Activated CD4-positive, CD25-positive, alpha-beta regulatory T cell treated with anti-CD3 and anti-CD28 coated beads, Interleukin-2, amount 50 U/mL, for 16 hours (primary cell): ENCODE data around the gene TSPAN6.
A peak's percentile ranks its signal among the peaks of the same experiment; 100 is the strongest.

Source experiments
- DNase-seq: peaks from one replicate; pipeline ENCODE4 v3.0.0-alpha.2; 2020; ENCODE audit warnings: low read depth, low spot score

Gene TSPAN6, protein sequence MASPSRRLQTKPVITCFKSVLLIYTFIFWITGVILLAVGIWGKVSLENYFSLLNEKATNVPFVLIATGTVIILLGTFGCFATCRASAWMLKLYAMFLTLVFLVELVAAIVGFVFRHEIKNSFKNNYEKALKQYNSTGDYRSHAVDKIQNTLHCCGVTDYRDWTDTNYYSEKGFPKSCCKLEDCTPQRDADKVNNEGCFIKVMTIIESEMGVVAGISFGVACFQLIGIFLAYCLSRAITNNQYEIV

DNA sequence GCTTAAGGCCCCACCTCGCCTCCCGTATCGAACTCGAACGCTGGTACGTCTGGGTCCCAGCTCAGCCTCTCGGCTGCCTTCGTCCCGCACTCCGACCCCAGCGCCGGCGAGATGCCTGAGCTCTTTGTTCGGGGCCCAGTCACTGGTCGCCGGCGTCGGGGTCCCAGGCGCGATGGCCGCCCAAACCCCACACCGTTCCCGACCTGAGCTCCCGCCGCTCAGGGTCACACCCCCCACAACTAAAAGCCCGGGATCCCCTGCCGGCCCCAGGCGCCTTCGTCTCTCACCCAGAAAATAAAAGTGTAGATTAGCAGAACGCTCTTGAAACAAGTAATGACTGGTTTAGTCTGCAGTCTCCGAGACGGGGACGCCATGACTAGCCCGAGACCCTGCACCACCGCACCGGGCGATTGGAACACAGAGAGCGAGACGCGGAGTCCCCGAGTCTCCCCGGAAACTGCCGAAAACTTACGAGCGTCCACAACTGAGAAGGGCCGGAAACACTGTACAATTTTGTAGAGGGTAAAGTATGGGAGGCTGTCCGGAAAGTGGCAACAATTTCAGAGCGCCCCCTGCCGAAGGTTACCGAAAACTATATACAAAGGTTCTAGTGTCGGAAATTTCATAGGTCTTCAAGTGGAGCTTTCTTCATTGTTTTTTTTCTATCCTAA is at the start of gene TSPAN6:
Gene TSPAN6, minus strand, starts transcription at position 486 of the 671 bp plus-strand sequence. Its CDS starts 112 bp downstream, at position 374.
- peak; percentile 31 for DNase-seq

DNA sequence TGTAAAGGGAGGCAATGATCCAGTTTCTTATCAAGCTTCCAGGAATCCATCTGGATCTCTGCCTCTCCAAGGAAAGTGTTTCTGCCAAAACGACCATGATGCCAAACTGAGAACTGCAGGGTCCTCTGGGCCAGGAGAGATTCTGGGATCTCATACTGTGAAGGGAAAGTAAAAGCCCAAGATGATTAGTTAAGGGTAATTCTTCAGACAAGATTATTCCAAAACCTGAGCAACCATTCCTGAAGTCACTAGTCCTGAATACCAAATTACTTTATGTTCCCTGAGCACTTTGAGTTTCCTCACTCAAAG is 49.3 kb upstream of the TSPAN6 start:
- DNase-seq, result no peak

GRCh38 chrX:100685284-100685996 is 48.8 kb upstream of the TSPAN6 start:
- peak; percentile 35 for DNase-seq

- DNase-seq, result no peak
Observed at GRCh38 chrX:100682939-100683338, 46.3 kb upstream of the TSPAN6 start.

DNA sequence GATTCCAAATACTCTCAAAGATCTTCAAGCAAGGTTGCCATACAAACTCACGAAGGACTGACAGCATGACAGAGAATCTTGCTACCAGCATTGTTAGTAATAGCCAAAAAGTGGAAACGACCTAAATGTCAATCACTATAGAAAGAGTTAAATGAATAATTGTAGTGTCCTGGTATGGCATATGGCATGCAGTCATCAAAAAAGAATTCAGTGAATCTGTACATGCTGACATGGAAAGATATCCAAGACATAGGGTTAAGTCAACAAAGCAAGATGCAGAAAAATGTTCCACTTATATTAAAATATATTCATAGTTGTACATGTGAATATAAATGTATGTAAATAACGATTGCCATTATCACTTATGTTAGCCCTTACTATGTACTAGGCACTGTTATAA is 45.0 kb upstream of the TSPAN6 start:
- no peak for DNase-seq

- DNase-seq, result no peak
Observed at GRCh38 chrX:100680756-100681155, 44.1 kb upstream of the TSPAN6 start.

DNA sequence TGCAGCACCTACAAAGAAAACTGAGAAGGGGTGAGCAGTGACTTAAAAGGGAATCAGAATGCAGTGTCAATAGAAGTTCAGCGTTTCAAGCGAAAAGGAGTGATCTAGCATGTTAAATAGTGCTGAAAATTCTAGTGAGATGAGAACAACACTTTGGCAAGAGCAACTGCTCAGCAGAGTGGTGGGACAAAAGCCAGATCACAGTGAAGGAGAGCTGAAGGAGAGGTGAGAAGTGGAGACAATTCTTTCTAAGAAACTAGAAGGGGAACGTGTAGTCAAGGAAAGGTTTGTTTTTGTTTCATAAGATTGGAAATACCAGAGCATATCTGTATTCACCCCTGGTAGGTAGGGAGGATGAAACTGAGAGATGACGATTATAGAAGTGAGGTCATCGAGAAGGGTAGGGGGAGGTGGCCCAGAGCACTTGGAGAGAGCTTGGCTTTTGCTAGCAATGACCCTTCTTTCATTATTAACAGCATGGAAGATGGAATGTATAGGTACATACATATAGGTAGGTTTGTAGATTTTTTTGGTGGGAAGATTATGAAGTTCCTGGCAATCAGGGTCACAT is 41.1 kb upstream of the TSPAN6 start:
- DNase-seq, result no peak

- DNase-seq, result no peak
Observed at GRCh38 chrX:100674705-100675104, 38.1 kb upstream of the TSPAN6 start.

DNA sequence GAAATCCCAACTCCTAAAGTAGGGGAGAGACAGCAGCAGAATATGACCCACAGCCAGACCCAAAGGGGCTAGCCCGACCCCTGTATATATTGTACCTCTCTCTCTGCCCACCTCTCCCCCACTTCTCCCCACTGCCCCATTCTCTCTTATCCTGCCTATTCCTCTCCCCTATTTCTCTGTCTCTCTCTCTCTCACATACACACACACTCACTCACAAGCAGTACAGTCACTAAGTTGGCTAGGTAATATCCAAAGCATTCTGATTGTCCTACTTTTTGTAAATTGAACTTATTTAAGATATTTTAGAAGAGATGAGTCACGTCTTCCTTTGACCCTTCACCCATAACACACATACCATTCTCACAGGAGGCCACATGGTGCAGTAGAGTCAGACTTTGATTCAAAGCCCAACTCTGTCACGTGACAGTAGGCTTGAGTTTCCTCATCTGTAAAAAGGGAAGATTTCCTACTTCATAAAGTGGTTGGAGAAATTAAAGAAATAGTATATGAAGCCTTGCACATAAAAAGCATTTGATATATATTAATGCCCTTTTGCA is 36.9 kb upstream of the TSPAN6 start:
- no peak for DNase-seq

GRCh38 chrX:100672966-100673365 is 36.4 kb upstream of the TSPAN6 start:
- DNase-seq, result no peak

DNA sequence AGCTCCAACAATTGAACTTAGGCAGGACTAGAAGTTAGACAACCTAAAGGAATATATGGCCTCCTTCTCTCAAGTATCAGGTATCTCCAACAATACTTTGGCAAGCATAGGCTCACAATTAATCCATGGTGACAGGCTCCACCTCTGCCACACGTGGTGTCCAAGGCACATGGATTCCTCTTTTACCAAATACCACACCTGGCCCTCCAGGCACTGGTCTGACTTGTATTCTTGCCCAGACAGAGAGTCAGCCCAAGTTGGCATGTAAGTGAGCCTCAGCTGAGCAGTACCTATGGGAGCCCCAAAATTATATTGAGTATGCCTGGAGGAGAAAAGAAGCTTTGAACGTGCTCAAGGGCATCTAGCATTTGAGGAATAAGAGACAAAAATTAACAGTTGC is 27.0 kb upstream of the TSPAN6 start:
- no peak for DNase-seq

DNA sequence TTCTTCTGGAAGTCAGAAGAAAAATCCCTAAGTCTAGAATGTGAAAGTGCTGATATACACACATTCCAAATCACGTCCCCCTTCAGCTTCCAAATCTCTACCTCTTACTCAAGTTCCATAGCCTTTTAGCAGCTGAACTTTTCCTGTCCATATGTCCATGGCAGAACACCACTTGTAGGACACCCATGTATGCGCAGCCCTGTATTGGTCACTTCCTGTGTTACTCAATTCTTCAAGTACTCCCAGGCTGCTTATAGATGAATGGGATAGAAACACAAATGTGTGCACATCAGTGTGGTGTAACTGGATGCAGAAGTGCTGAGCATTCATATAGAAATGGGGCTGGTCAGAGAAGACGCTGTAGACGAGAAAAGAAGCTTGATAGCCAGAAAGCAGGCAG is 26.2 kb upstream of the TSPAN6 start:
- no peak for DNase-seq

- no peak for DNase-seq
Observed at GRCh38 chrX:100662170-100662569, 25.6 kb upstream of the TSPAN6 start.

GRCh38 chrX:100659431-100660137 is 23.0 kb upstream of the TSPAN6 start:
- no peak for DNase-seq

- DNase-seq, result no peak
Observed at GRCh38 chrX:100658941-100659381, 22.4 kb upstream of the TSPAN6 start.

DNA sequence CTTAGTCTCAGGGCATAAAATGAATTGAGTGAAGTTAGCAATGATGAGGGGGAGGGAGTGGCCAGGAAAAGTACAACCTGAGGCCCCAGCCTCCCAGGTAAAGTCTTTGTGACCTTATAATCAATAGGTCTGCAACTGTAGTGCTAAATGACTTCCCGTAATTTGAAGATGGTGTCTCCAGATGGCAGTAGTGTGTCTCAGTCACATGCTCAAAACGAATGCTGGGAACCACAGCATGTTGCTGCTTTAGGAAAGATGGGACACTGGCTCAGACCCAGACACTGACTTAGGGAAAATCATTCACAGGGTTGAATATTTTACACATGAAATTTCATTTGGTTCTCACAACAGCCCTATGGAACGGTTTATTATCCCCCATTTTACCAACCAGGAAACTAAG is 17.7 kb upstream of the TSPAN6 start:
- no peak for DNase-seq

- no peak for DNase-seq
Observed at GRCh38 chrX:100652266-100652665, 15.7 kb upstream of the TSPAN6 start.

- DNase-seq, result no peak
Observed at GRCh38 chrX:100650841-100651240, 14.2 kb upstream of the TSPAN6 start.

DNA sequence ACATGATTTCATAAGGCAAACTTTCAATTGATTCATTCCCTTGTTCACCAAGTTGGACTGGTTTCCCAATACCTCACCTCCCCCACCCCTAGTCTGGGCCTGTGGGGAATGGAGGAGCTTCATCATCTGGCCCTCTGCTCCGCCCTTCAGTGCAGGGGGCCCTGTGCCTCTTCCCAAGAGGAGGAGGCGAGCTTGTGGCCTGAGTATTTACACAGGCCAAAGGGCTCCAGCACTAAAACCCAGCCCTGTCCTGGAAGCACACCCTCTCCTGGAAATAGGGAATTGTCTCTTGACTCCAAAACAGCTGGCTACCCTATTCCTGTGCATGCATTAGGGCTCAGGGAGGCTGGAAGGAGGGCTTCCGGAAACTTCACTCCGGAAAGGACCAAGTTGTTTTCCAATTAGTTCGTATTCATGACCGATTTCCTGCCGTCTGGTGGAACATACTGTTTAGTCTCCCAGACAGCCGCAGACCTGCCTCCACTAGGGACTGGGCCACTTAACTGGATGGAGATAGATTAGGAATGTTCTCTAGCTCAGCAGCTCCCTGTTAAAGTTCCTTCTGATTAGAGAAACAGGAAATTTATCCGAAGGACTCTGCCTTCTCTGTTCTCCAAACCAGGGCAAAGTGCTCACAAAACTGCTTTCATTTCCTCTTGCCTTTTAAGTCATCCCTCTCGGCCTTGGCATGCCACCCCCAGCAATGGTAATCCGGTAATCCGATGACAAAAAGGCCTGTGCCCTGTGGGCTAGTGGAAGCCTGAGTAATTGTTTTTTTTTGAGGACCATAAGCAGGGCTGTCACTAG is 13.1 kb upstream of the TSPAN6 start:
- no peak for DNase-seq

DNA sequence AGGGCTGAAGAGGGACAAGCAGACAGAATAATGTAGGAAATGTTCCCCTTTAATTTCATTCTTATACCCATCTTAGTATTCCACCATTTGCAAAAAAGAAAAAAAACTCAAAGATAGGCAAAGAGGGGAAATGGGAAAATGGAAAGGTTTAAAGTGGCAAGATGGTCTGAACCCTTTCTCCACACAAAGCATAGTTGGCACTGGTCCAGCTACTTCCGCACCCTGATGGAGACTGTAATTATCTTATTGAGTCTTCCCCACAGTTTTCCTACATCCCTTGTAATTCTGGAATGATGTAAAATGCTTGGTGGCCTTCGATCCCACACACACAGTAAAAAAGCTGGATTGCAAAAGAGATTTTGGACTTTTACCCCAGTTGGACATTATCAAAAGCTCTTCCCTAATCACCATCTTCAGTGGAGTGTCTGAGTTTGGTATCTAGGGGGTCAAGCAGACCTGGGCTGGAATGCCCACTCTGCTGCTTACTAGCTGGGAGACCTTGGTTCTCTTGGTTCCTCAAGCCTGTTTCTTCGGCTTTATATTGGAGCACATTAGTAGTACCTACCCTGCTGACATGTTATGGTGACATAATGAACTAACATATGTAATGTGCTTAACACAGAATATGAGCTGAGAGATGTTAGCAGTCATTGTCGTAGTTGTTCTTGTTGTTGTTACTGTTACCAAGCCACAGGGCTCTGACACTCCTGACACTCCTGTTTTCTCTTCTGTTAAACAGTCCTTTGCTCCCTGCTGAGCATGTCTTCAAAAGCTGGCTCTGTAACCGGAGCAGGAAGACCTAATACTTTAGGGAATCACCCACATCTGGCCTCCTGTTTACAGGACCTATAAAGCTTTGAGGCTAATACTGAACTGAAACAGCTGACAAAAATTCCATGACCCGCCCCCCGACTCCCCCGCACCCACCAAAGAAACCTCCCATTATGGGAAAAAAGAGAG is 12.1 kb upstream of the TSPAN6 start:
- DNase-seq, result no peak
